ENCODE data around the gene SEMA3B.
"Not testable (repeated sequence)": the region's sequence is repeated elsewhere in the genome, so short reads cannot be mapped to it uniquely, and the experiment has no call there.

Gene SEMA3B

DNA sequence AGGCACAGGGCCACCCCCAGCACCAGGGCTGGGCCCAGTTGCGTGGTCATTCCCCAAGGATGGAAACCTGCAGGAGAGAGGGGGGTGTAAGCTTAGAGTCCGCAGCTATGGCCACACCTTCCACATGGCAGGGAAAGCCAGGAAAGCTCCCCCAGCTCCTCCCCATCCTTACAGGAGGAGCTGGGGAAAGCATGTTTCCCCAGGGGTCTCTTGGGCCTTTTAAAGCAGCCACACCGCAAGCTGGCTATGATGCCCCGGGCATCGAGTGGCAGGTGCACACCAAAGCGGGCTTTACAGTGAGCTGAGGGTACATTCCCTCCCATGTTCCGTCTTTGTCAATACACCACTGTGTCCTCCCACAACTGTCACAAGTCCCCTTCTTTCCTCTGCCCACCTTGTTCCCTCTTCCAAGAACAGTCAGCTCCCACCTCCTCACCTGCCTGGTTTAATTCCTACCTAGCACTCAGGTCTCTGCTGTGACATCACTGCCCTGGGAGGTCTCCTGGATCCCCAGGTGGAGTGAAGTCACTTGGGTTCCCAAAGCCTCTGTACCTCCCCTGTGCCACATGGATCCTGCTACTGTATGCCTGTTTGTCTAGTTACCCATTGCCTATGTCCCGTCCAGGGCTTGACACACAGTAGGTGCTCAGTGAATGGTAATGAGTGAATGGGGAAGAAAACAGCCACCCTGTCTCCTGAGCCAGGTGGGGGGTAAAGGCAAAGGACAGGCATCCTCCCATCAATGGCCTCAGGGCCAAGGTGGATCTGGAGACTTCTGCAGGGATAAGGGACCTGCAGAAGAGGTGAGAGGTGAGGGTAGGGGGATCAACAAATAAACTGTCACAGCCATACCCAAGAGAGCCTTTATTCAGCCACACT is 26.8 kb downstream of the SEMA3B start:
- no peak for DNase-seq

GRCh38 chr3:50296721-50297383 is 27.9 kb downstream of the SEMA3B start:
- DNase-seq, result no peak

DNA sequence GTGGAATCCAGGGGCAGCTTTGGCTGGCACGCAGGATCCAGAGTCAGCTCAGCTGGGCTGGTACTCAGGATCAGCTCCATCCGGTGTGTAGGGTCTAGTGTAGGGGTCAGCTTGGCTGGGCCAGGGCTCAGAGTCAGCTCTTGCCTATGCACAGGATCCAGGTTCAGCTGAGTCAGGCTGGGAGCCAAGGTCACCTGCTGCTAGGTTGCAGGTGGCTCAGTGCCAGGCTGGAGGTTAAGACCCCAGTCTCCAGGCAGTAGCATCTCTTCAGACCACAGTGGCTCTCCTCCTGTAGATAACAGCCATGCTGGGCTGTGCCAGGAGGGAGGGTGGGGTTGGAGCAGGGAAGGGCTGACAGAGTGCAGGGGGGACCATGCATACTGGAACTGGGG is 28.4 kb downstream of the SEMA3B start:
- no peak for DNase-seq

- DNase-seq, result no peak
These were observed 29.2 kb downstream of the SEMA3B start for GRCh38 chr3:50297896-50298725.

DNA sequence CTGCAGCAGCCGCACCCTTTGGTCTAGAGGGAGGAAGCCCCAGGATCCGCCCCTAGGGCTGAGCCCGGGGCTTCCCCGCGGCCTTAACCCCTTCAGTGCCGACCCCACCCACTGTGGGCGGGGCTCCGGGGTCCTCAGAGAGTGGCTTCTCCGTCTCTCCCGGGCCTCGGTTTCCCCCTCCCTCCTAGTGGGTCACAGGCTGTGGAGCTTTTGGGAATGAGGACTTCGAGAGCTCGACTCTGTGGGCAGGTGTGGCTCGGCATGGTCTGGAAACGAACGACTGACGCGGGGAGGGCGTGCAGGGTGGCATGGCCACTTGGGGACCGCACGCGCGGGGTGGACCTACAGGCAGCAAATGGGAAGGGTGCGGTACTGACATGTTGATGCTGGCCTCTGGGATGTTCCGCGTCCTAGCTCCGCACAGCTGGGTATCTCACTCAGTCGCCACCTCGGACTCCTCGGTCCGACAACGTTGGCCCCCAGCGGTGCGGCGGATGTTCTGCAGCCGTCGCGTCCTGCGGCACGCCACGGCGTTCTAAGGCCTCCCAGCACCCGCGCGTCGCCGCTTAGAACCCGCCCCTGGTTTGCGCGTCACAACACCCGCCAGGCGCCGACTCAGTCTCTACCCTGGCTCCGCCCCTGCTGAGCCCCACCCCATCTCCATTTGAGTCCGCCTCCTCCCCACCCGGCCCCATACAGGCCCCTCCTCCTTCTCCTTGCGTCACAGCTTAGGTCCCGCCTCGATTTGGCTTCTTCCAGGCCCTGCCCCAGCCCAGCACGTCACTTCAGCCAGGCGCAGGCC is 30.1 kb downstream of the SEMA3B start, which contains the start of the genes HYAL3 and NAA80:
Gene HYAL3, minus strand, starts transcription at position 570 of the 802 bp plus-strand sequence. CDS start 3,803 bp downstream, outside the sequence.
Gene NAA80, minus strand, starts transcription at position 570 of the 802 bp plus-strand sequence. CDS start 1,942 bp downstream, outside the sequence.
- DNase-seq, result peak; percentile 99 to 100

GRCh38 chr3:50299638-50299928 is 30.6 kb downstream of the SEMA3B start:
- DNase-seq, result no peak

DNA sequence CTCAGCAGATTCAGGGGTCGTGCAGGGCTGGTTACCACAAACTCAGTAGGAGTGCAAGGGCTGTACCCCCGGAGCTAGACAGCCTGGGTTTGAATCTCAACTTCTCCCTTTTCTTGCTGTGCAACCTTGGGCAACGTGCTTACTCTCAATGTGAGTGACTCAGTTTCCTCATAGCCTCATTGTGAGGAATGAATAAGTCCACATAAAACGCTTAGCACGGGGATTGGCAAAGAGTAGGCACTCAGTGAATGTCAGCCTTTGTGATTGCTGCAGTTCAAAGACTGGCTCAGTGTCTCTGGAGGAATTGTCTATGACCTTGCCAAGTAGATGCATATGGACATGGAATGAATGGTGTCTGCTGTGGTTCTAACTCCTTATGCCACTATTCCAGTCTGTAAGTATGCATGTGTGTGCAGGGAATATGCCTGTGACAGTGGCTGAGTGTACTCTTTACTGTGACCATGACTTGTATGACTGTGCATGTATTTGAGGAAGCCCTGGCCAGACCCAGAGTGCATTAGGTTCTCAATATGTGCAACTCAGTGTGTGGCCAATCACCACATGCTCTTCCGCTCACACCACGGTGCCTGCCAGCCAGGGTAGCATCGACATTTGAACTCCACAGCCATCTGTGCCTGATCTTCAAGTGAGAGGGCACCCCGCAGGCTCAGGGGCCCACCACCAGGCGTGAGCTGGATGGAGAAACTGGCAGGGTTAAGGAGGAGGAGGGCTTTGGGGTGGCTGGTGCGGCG is 31.2 kb downstream of the SEMA3B start:
- DNase-seq, result peak in 1 of 2 donors; percentile 66

GRCh38 chr3:50300681-50301254 is 31.8 kb downstream of the SEMA3B start:
- no peak for DNase-seq

GRCh38 chr3:50302095-50303012 is 33.4 kb downstream of the SEMA3B start:
- no peak for DNase-seq

DNA sequence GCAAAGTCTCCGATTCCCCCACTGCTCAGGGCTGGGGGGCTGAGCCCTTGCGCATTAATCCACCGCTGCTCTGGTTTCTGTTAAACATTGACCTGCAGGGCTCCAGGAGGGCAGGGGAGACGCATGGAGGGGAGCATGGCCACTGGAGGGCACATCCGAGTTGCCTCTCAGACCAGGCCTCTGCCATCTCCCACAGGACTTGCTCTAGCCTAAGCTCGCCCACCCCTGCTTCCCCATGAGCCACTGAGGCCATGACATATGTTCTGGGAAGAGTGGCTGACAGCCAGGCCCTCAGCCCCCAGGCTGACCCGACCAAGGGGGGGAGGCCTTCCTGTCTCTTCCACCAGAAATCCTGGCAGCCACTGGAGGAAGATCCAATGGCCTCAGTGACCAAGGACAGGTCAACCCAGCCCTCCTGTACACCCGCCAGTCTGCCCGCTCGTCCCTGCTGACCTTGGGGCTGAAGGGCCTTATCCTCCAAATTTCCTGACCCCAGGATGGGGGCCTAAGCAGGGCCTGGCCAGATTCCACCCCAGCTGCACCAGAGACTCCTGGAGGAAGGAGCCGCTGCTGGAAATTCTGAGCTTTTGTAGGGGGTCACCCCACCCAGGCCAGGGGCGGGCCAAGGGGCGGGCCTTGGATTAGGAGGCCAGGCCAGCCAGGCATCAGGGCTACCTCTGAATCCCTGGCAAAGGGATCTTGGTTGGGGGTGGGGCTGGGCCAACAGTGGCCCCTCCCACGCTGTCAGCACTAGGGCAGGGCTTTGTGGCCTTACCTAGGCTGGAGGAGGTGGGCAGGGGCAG is 34.3 kb downstream of the SEMA3B start, which contains the start of gene HYAL1:
Gene HYAL1, minus strand, starts transcription at position 562 of the 803 bp plus-strand sequence. CDS start 618 bp downstream, outside the sequence.
- DNase-seq, result no peak

- no peak for DNase-seq
These were observed 35.7 kb downstream of the SEMA3B start for GRCh38 chr3:50304601-50305000.

GRCh38 chr3:50312041-50312440 is 43.1 kb downstream of the SEMA3B start:
- DNase-seq, result not testable (repeated sequence)

- DNase-seq, result no peak
These were observed 45.4 kb downstream of the SEMA3B start for GRCh38 chr3:50314342-50314741.

GRCh38 chr3:50314816-50315215 is 45.9 kb downstream of the SEMA3B start:
- no peak for DNase-seq

DNA sequence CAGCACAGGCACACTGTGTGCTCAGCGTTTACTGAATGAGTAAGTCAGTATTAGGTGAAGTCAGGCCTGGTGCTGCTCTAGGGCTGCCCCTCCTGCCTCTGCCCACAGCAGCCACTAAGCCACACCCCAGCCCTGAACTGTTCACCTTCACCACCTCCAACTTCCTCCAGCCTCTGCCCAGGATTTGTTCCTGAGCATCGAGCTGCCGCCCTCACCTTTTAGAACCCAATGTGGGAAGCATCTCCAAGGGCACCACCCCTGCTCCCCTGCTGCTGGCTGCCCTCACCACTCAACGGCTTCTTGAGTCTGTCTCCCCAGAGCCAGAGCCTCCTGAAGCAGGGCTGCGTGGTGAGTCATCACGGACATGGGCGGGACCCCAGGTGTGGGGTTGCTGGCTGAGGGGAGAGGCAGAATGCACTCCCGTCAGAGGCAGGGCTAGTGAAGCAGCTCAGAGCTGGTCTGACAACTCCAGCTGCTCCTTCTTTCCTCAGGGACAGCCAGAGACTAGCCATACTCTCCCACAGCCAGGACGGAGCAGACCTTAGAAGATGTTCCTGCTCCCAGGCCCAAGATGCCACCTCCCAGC is 47.8 kb downstream of the SEMA3B start:
- peak; percentile 60 to 75 for DNase-seq

GRCh38 chr3:50317300-50317699 is 48.4 kb downstream of the SEMA3B start:
- DNase-seq, result no peak

GRCh38 chr3:50318163-50318562 is 49.2 kb downstream of the SEMA3B start:
- no peak for DNase-seq

DNA sequence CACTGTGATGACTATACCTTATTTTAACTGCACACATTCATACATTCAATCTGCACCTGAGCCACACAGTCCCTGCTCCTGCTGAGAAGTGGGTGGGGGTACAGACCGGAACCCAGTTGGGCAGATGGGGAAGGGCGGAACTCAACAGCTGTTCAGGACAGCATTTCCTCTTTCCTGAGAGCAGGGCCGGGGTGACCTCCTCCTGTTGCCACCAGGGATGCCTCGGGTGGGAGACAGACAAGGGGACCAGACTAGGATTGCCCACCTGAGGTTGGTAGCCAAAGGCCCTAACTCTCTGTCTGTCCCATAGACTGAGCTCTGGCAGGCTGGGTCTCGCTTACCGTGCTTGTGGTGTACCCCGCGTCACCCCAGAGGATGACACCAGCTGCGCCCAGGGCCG is 49.7 kb downstream of the SEMA3B start:
- no peak for DNase-seq

All from CD4-positive, alpha-beta T cell treated with Interleukin-1 beta for 1 hour (primary cell).